KMS-11 (cell line): ENCODE data around the gene ZBTB40.

Experiments
- H2AFZ ChIP-seq: fragments of 200-600 bp; sonication (generic); 2 replicates; pipeline ENCODE4 v1.6.1; 2016; ENCODE audit warnings: antibody characterized with exemption, mixed run types, low read depth
- H3K27ac ChIP-seq: fragments of 200-600 bp; sonication (generic); 2 replicates; pipeline ENCODE4 v1.6.1; 2016; ENCODE audit warnings: mild to moderate bottlenecking, mixed run types
- H3K27me3 ChIP-seq: fragments of 200-600 bp; sonication (generic); 2 replicates; pipeline ENCODE4 v1.6.1; 2017; ENCODE audit warnings: mild to moderate bottlenecking, low read depth, mixed run types, moderate library complexity; ENCODE audit not compliant: insufficient read depth
- H3K36me3 ChIP-seq: fragments of 200-600 bp; sonication (generic); 2 replicates; pipeline ENCODE4 v1.6.1; 2017; ENCODE audit warnings: mild to moderate bottlenecking, mixed run types; ENCODE audit not compliant: insufficient read depth
- H3K4me1 ChIP-seq: fragments of 200-600 bp; sonication (generic); 2 replicates; pipeline ENCODE4 v1.6.1; 2016; ENCODE audit warnings: mild to moderate bottlenecking, low read depth, mixed run types; ENCODE audit not compliant: poor library complexity, severe bottlenecking
- H3K4me2 ChIP-seq: fragments of 200-600 bp; sonication (generic); 2 replicates; pipeline ENCODE4 v1.7.0; 2016; ENCODE audit warnings: mild to moderate bottlenecking, mixed run types
- H3K4me3 ChIP-seq: fragments of 200-600 bp; sonication (generic); IDR thresholded peaks from 2 replicates; pipeline ENCODE4 v1.6.1; 2017; ENCODE audit warnings: low read depth, low read length, mixed read lengths; ENCODE audit not compliant: insufficient read depth
- H3K79me2 ChIP-seq: fragments of 200-600 bp; sonication (generic); 2 replicates; pipeline ENCODE4 v1.6.1; 2016; ENCODE audit warnings: low read depth, mixed run types; ENCODE audit not compliant: insufficient read depth
- H3K9ac ChIP-seq: fragments of 200-600 bp; sonication (generic); 2 replicates; pipeline ENCODE4 v1.6.1; 2016; ENCODE audit warnings: mild to moderate bottlenecking, mixed run types
- H4K20me1 ChIP-seq: fragments of 200-600 bp; sonication (generic); 2 replicates; pipeline ENCODE4 v1.6.1; 2016; ENCODE audit warnings: mild to moderate bottlenecking, mixed run types; ENCODE audit not compliant: insufficient read depth
- CTCF ChIP-seq: fragments of 200-600 bp; sonication (generic); conservative IDR thresholded peaks from 2 replicates; pipeline ENCODE4 v1.6.1; 2017; ENCODE audit warnings: low read depth, mild to moderate bottlenecking, antibody characterized with exemption, low read length, moderate library complexity, mixed read lengths

Gene ZBTB40

GRCh38 chr1:22418933-22419382 lies 32.7 kb upstream of the ZBTB40 start:
- no peaks in the 10 kb centered on the region for H3K36me3 ChIP-seq
- no peak overlapping the region for H3K4me3 ChIP-seq
- H3K4me2 ChIP-seq: peak overlapping the region; percentile 13; the same call in 1 of the 2 replicates
- H3K79me2 ChIP-seq: no peaks in the 10 kb centered on the region
- H3K9ac ChIP-seq: no peak overlapping the region
- H4K20me1 ChIP-seq: no peaks in the 10 kb centered on the region
- H3K4me1 ChIP-seq: peaks cover 13% of the 10 kb centered on the region
- H3K27ac ChIP-seq: no peak overlapping the region
- TF ChIP-seq CTCF: no peak
- H3K27me3 ChIP-seq: peaks cover 15% of the 10 kb centered on the region; the same call in 1 of the 2 replicates
- no peak overlapping the region for H2AFZ ChIP-seq

- Histone ChIP-seq H3K9ac (no peak overlapping the region), H3K4me2 (no peak overlapping the region), H3K79me2 (no peaks in the 10 kb centered on the region), H3K36me3 (no peaks in the 10 kb centered on the region), H3K27me3 (peaks cover 15% of the 10 kb centered on the region; the same call in 1 of the 2 replicates), H3K27ac (no peak overlapping the region), H3K4me3 (no peak overlapping the region), H2AFZ (no peak overlapping the region; the same call in 1 of the 2 replicates), H3K4me1 (peaks cover 13% of the 10 kb centered on the region), H4K20me1 (no peaks in the 10 kb centered on the region)
- peak; percentile 65 for TF ChIP-seq CTCF
Measured at GRCh38 chr1:22420455-22421053, 31.1 kb upstream of the ZBTB40 start.

GRCh38 chr1:22426781-22427180 lies 24.9 kb upstream of the ZBTB40 start:
- Histone ChIP-seq H3K36me3 (no peaks in the 10 kb centered on the region), H3K4me3 (no peak overlapping the region), H2AFZ (no peak overlapping the region), H3K27me3 (no peaks in the 10 kb centered on the region), H3K27ac (no peak overlapping the region), H3K9ac (no peak overlapping the region), H3K79me2 (no peaks in the 10 kb centered on the region), H4K20me1 (no peaks in the 10 kb centered on the region), H3K4me1 (no peaks in the 10 kb centered on the region), H3K4me2 (no peak overlapping the region)
- TF ChIP-seq CTCF: no peak

- H4K20me1 ChIP-seq: no peaks in the 10 kb centered on the region
- no peak overlapping the region for H3K27ac ChIP-seq
- no peaks in the 10 kb centered on the region for H3K36me3 ChIP-seq
- peak overlapping the region; percentile 33; the same call in 1 of the 2 replicates for H3K4me2 ChIP-seq
- no peak overlapping the region for H3K9ac ChIP-seq
- H3K4me1 ChIP-seq: no peaks in the 10 kb centered on the region
- H3K27me3 ChIP-seq: no peaks in the 10 kb centered on the region
- H2AFZ ChIP-seq: peak overlapping the region; percentile 94
- TF ChIP-seq CTCF: no peak
- H3K4me3 ChIP-seq: no peak overlapping the region
- H3K79me2 ChIP-seq: no peaks in the 10 kb centered on the region
Measured at GRCh38 chr1:22428672-22429071, 23.0 kb upstream of the ZBTB40 start.
